Activated naive CD8-positive, alpha-beta T cell treated with anti-CD3 and anti-CD28 coated beads for 36 hours (primary cell): ENCODE results near the gene VHLL. TPM values are rescaled to one million over a fixed set of nuclear protein-coding genes. Genes with fewer than 3 reads are reported as not detected.

Source experiments
- DNase-seq: peaks from one replicate; pipeline ENCODE4 v3.0.0; 2021
- H3K27ac Mint-ChIP-seq: one replicate; pipeline ENCODE4 v1.8.0; 2022; ENCODE audit warnings: mild to moderate bottlenecking, moderate library complexity, mixed read lengths
- H3K27me3 Mint-ChIP-seq: one replicate; pipeline ENCODE4 v1.8.0; 2022; ENCODE audit warnings: mild to moderate bottlenecking, mixed read lengths
- H3K36me3 Mint-ChIP-seq: one replicate; pipeline ENCODE4 v1.8.0; 2021; ENCODE audit warnings: mild to moderate bottlenecking, mixed read lengths
- H3K4me1 Mint-ChIP-seq: one replicate; pipeline ENCODE4 v1.8.0; 2021; ENCODE audit warnings: mixed read lengths
- H3K4me3 Mint-ChIP-seq: one replicate; pipeline ENCODE4 v1.8.0; 2022; ENCODE audit warnings: mild to moderate bottlenecking, moderate library complexity, mixed read lengths
- H3K9me3 Mint-ChIP-seq: one replicate; pipeline ENCODE4 v1.8.0; 2022; ENCODE audit warnings: mixed read lengths
- total RNA-seq, 2 experiments: library from RNA; stranded (reverse); gene quantifications; one replicate each; pipeline ENCODE4 v1.2.3, GENCODE V29; 2021

Gene VHLL
- total RNA-seq, 2 experiments from 2014 or later, result not detected

GRCh38 chr1:156251527-156251926 lies 47.6 kb downstream of the VHLL start:
- H3K4me1 Mint-ChIP-seq, result no peaks in the 10 kb centered on the region
- H3K27me3 Mint-ChIP-seq, result no peaks in the 10 kb centered on the region

GRCh38 chr1:156249593-156249992 lies 49.5 kb downstream of the VHLL start:
- DNase-seq, result no peak
- peaks cover 10% of the 10 kb centered on the region for H3K36me3 Mint-ChIP-seq
- H3K4me3 Mint-ChIP-seq, result no peak overlapping the region
- no peaks in the 10 kb centered on the region for H3K9me3 Mint-ChIP-seq
- H3K4me1 Mint-ChIP-seq, result peaks cover 15% of the 10 kb centered on the region
- H3K27ac Mint-ChIP-seq, result no peak overlapping the region
- no peaks in the 10 kb centered on the region for H3K27me3 Mint-ChIP-seq

More at GRCh38 chr1:156251527-156251926, 47.6 kb downstream of the VHLL start:
- Mint-ChIP-seq H3K27ac (no peak overlapping the region), H3K36me3 (peaks cover 16% of the 10 kb centered on the region), H3K9me3 (no peaks in the 10 kb centered on the region), H3K4me3 (no peak overlapping the region)
- no peak for DNase-seq

Other genes with a start within 250 kb of the VHLL start
- gene UBQLN4, start 245.5 kb downstream of the VHLL start, total RNA-seq, result 10 to 100 TPM; 42.6 to 47.1 TPM
- 10 to 100 TPM; 45.9 to 49.1 TPM for gene LAMTOR2, start 244.5 kb downstream of the VHLL start, total RNA-seq
- under 1 TPM; 0.64 to 0.99 TPM for gene RAB25, start 238.1 kb downstream of the VHLL start, total RNA-seq
- under 1 TPM; 0.34 to 0.35 TPM for gene MEX3A, start 216.8 kb downstream of the VHLL start, total RNA-seq
- 10 to 100 TPM; 32.3 to 37.8 TPM for gene LMNA, start 184.6 kb downstream of the VHLL start, total RNA-seq
- 10 to 100 TPM; 13.2 to 16.1 TPM for gene SEMA4A, start 145.7 kb downstream of the VHLL start, total RNA-seq
- 10 to 100 TPM; 55.0 to 60.7 TPM for gene SLC25A44, start 105.2 kb downstream of the VHLL start, total RNA-seq
- gene PMF1, start 86.3 kb downstream of the VHLL start, total RNA-seq, result 10 to 100 TPM; 83.4 to 87.3 TPM
- 1 to 10 TPM; 1.6 to 2.2 TPM for gene BGLAP, start 57.1 kb downstream of the VHLL start, total RNA-seq
- 1 to 10 TPM; 4.4 to 4.9 TPM for gene PAQR6, start 51.3 kb downstream of the VHLL start, total RNA-seq
- 10 to 100 TPM; 90.7 to 92.0 TPM for gene SMG5, start 16.5 kb downstream of the VHLL start, total RNA-seq
- gene TMEM79, start 15.0 kb downstream of the VHLL start, total RNA-seq, result 1 to 10 TPM; 7.3 to 7.8 TPM
- 10 to 100 TPM; 17.0 to 20.5 TPM for gene GLMP, start 3.6 kb downstream of the VHLL start, total RNA-seq
- 100 to 1,000 TPM; 497 to 499 TPM for gene CCT3, start 39.0 kb upstream of the VHLL start, total RNA-seq
- gene TSACC, start 39.2 kb upstream of the VHLL start, total RNA-seq, result not detected
- not detected for gene RHBG, start 69.9 kb upstream of the VHLL start, total RNA-seq
- 10 to 100 TPM; 25.7 to 27.8 TPM for gene MEF2D, start 201.5 kb upstream of the VHLL start, total RNA-seq